Lower leg skin (tissue), 3 donors: Measurements from ENCODE around the gene SDHC.

Experiments used
- POLR2A ChIP-seq, 2 donors: fragments of 450-650 bp; IDR thresholded peaks; one replicate each; pipeline ENCODE4 v1.6.1; 2016 to 2017; ENCODE audit warnings: antibody characterized with exemption in 2 of 2, mild to moderate bottlenecking in 1 of 2, moderate library complexity in 1 of 2
- TF ChIP-seq, protein P1 (sequence below), 3 donors: fragments of 450-650 bp; IDR thresholded peaks; one replicate each; pipeline ENCODE4 v1.5.1; 2016; ENCODE audit warnings: antibody characterized with exemption in 3 of 3, mild to moderate bottlenecking in 3 of 3, moderate library complexity in 2 of 3

DNA sequence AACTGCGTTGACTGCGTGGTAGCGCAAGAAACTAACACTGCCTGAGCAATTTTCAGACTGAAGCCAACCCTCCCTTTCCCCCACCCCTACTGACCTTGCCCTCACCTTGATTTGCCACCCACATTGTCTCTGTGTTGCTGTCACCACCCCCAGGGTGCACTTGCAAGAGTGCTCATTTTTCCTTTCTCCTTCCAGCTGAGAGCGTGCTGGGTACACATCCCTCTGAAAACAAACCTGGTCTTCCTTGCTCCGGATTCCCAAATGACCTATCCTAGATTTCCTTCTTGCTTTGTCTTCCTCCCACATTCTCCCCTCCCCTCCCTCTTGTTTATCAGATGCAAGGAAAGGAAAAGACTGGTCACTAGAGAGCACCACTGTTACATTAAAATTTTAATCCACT is 28.7 kb upstream of the SDHC start:
- TF ChIP-seq, protein P1, sequence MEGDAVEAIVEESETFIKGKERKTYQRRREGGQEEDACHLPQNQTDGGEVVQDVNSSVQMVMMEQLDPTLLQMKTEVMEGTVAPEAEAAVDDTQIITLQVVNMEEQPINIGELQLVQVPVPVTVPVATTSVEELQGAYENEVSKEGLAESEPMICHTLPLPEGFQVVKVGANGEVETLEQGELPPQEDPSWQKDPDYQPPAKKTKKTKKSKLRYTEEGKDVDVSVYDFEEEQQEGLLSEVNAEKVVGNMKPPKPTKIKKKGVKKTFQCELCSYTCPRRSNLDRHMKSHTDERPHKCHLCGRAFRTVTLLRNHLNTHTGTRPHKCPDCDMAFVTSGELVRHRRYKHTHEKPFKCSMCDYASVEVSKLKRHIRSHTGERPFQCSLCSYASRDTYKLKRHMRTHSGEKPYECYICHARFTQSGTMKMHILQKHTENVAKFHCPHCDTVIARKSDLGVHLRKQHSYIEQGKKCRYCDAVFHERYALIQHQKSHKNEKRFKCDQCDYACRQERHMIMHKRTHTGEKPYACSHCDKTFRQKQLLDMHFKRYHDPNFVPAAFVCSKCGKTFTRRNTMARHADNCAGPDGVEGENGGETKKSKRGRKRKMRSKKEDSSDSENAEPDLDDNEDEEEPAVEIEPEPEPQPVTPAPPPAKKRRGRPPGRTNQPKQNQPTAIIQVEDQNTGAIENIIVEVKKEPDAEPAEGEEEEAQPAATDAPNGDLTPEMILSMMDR (IDR thresholded peaks at IDR 0.05): no peak
- TF ChIP-seq POLR2A (IDR thresholded peaks at IDR 0.05): no peak
